IPS-11a (cell line): ENCODE data around the gene CRB1.

ENCODE experiments used
- H3K4me3 ChIP-seq: one replicate; pipeline ENCODE4 v1.5.1; 2013; ENCODE audit warnings: low read depth, low read length, control low read depth

The CRB1 gene

DNA sequence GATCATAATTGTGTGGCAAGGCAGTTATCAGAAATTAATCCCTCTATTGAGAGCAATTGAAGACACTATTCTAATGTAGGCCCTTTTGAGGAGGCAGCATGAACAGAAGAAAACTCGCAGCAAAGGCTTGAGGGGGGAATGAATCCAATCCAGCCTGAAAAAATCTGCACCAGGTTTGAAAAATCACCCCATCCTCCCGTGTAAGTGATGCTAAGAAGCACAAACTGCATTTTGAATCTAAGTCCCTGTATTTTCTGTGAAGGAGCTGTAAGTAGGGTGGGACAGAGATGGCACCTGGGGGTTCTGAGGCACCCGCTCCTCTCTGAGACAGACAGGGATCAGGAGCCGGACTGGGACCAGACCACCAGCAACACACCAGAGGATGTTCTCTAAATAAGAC, at the start of gene CRB1:
Gene CRB1, plus strand, starts transcription at position 241 of the 400 bp plus-strand sequence. CDS start 161 bp downstream, outside the sequence.
- H3K4me3 ChIP-seq = no peak within 1 kb of the TSS

DNA sequence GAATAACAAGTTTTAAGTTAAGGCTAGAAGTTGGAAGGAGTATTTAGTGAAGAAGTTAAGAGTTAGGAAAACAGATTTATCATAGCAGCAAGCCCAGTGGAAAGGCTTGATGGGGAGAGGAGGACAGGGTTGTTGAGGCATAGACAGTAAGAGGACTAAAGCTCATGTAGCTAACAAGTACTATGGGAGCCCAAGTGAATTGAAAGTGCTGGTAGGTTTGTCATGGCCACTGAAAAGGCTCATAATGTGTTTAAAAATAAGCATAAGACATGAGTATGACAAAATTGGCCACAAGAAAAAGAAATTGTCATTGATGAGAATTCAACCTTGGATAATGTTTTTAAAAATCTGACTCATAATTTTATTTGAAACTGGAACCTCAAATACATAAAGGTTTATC, 49.2 kb upstream of the CRB1 start:
- H3K4me3 ChIP-seq = no peak overlapping the region

DNA sequence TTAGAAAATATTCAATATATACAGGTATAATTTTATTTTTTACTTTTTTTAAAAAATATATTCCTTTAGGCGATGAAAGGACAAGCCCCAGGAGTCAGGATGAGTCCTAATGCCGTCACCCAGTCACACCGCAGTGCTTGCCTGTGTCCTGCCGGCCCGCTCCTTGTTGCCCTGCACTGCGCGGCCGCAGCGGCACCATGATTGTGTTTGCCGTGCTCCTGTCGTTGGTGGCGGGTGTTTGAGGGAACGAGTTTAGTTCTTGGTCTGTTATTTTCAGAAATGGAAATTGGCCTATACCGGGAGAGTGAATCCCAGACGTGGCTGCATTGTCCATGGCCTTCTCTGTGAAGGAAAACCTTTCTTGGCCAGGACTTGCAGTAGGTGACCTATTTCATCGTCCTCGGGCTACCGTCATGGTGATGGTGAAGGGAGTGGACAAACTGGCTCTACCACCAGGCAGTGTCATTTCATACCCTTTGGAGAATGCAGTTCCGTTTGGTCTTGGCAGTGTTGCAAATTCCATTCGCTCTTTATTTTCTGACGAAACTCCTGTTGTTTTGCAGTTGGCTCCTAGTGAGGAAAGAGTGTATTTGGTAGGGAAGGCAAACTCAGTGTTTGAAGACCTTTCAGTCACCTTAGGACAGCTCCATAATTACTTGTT, 45.9 kb upstream of the CRB1 start:
- no peak overlapping the region for H3K4me3 ChIP-seq

DNA sequence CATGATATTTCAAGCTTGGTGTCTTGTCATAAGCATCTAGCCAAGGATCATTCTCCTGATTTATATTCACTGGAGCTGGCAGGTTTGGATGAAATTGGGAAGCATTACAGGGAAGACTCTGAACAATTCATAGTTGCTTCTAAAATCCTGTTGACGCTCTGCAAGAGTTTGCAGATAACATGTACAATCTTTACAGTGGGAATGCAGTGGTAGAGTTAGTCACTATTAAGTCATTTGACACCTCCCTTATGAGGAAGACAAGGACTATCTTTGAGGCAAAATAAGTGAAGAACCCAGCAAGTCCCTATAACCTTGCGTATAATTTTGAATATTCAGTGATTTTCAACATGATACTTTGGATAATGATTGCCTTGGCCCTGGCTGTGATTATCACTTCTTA, 45.3 kb upstream of the CRB1 start:
- H3K4me3 ChIP-seq = no peak overlapping the region

GRCh38 chr1:197224160-197224559, 43.9 kb upstream of the CRB1 start:
- no peak overlapping the region for H3K4me3 ChIP-seq

- no peak overlapping the region for H3K4me3 ChIP-seq
Measured at GRCh38 chr1:197225611-197226010, 42.4 kb upstream of the CRB1 start.

DNA sequence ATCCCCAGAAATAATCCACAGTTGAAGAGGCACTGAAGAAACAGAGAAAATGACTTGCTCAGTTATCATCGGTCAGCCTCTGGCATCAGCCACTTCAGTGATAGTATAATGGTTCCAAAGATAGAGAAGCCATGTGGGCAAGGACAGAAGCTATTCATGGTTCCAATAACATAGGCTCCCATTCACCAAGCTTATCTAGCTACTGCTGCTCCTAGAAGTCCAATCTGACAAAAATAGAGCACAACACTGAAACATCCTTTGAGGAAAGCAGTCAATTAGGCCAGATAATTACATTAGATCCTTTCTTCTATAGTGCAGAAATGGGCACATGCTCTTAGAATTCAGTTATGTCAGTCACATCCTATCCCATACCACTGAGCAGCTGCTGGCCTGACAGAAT, 33.5 kb upstream of the CRB1 start:
- no peak overlapping the region for H3K4me3 ChIP-seq

DNA sequence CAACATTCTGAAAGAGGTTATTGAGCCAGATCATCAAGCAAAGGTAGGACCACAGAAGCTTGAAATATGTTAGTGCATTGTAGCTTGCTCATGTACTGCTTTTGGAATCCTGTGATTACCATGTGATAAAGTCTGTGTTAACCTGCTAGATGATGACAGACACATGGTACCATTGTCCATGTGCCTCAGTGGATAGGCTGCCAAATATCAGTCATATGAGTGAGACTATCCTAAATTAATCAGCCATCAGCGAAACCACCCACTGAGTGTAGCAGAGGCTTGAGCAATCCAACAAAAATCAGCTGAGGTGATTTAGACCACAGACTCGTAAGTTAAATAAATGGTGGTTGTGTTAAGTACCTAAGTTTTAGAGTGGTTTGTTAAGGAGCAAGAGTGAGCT, 32.7 kb upstream of the CRB1 start:
- H3K4me3 ChIP-seq = no peak overlapping the region

DNA sequence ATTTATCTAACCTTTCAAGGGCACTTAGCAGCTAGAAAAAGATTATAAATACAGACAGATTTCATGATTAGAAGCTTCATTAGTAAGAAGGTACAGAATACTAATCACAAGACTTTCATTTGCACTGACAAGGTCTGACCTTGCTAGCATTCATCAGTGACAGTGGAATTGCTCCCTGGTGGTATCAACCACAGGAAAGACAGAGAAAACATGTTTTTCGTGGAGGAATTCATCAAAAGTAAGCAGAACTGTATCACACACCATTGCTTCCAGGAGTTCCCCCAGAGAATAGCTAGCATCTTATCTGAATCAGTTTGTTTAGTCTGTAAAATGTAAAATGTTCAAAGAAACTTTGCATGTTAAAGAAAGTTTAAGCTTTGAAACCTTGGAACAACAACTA, 20.6 kb upstream of the CRB1 start:
- no peak overlapping the region for H3K4me3 ChIP-seq

DNA sequence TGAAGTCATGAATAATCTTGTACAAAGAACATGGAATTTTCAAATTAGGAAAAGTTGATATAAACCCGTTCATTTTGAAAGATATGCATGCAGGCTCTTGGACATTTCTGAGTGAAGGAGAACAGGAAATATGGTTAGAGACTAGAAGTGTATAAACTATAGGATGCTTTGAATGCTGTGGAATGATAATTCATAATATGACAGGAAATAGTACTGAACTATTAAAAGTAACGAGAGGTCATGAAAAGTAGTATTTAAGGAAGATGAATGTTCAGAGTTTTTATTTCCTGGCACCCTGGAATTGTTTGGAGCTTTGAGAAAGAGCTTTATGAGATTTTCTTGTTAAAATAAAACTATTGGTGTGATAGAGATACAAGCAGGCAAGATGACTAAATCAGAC, 18.7 kb upstream of the CRB1 start:
- no peak overlapping the region for H3K4me3 ChIP-seq

DNA sequence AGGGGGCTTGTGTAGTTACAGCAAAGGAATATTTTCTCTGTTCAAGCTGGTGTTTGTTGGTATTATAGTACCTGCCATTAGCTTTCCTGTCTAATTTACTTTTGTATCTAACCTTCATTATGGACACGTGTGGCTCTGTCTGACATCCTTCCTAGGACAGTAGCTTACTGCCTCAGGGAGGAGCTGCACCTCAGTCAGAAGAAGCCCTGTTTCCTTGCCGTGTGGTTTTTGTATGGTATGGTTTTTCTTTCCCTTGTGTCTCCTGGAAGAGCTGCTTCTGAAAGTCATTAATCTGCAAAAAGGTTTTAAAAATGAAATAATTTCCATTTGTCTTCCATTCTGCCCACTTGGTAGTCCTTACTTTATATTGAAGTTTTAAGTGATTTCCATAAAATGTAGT, 17.4 kb upstream of the CRB1 start:
- H3K4me3 ChIP-seq = no peak overlapping the region

GRCh38 chr1:197252973-197253372, 15.1 kb upstream of the CRB1 start:
- no peak overlapping the region for H3K4me3 ChIP-seq

GRCh38 chr1:197254866-197255265, 13.2 kb upstream of the CRB1 start:
- no peak overlapping the region for H3K4me3 ChIP-seq

GRCh38 chr1:197264936-197265567, 3.0 kb upstream of the CRB1 start:
- no peak overlapping the region for H3K4me3 ChIP-seq

GRCh38 chr1:197269053-197269452, 1.0 kb downstream of the CRB1 start:
- H3K4me3 ChIP-seq = no peak overlapping the region

DNA sequence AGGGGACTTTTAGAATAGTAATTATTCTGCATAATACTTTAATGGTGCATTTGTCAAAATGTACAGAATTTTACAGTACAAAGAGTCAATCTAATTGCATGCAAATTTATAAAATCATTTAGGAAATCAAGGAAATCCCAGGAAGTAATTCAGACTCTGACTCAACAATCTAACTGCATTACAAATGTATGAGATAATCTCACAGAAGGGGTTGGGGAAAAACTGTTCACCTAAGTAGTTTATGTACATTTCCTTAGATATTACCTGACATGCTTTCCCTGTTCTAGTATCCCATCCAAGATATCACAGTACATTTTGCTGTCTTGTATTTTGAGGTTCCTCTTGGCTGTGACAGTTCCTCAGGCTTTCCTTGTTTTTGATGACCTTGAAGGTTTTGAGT, 4.7 kb downstream of the CRB1 start:
- H3K4me3 ChIP-seq = no peak overlapping the region

GRCh38 chr1:197277166-197277565, 9.1 kb downstream of the CRB1 start:
- H3K4me3 ChIP-seq = no peak overlapping the region

- no peak overlapping the region for H3K4me3 ChIP-seq
Measured at GRCh38 chr1:197284325-197284724, 16.3 kb downstream of the CRB1 start.

- no peak overlapping the region for H3K4me3 ChIP-seq
Measured at GRCh38 chr1:197284966-197285365, 16.9 kb downstream of the CRB1 start.

- H3K4me3 ChIP-seq = no peak overlapping the region
Measured at GRCh38 chr1:197285526-197286205, 17.6 kb downstream of the CRB1 start.

DNA sequence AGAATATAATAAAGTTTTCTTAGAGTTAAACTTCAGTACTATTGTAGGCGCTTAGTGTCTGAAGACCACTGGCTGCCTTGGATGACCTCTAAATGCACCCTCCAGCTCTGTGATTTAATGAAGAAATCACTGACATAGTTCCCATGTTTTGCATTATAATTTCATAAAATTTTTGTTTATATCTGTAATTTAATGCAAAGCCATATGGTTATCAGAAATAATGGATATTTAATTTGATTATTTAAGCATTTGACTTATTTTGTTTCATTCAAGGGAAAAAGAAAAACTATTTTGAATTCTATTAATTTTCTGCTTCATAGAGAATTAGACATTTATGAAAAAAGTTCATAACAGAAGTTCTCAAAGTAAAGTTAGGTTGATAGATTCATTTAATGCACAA, 18.6 kb downstream of the CRB1 start:
- H3K4me3 ChIP-seq = no peak overlapping the region

DNA sequence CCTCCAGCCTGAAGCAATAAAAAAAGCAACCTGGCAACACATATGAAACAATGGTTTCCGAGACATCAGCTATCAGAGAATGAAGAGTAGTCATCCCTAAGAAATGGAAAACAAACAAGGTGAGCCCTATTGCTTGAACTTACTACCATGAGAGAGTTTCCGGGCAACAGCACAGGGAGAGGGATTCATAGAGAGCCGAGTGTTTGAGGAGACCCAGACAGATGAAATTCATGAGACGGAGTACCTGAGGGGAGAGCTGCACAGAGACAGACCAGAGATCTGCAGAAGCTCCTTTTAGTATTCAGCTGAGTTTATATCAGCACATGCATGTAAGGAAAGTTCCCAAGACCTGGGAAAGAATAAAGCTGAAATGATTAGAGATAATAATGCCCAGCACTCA, 19.8 kb downstream of the CRB1 start:
- no peak overlapping the region for H3K4me3 ChIP-seq
